Gastrocnemius medialis (tissue), 4 donors: ENCODE data around the gene HAGH. TPM values are rescaled to one million over a fixed set of nuclear protein-coding genes. Genes with fewer than 3 reads are reported as not detected.

ENCODE experiments used
- ATAC-seq, 2 donors: fragments of 150-250 bp; one replicate each; pipeline ENCODE4 v1.9.1; 2016
- DNase-seq, 2 donors: peaks; one replicate each; pipeline ENCODE4 v3.0.0-alpha.2; 2019
- H3K27ac ChIP-seq, 4 donors: fragments of 200-600 bp; sonication (generic); 1 replicate in 1 of 4; 2 replicates in 3 of 4; pipeline ENCODE4 v1.5.1; 2016 to 2018; ENCODE audit warnings: mild to moderate bottlenecking in 2 of 4, moderate library complexity in 1 of 4
- H3K27me3 ChIP-seq, 3 donors: fragments of 200-600 bp; sonication (generic) in 2 of 3; 1 replicate in 1 of 3; 2 replicates in 2 of 3; pipeline versions ENCODE4 v1.5.1 to v1.6.0; 2016 to 2019; ENCODE audit warnings: mild to moderate bottlenecking in 1 of 3, moderate library complexity in 1 of 3
- H3K36me3 ChIP-seq, 2 donors: fragments of 200-600 bp; sonication (generic) in 1 of 2; one replicate each; pipeline ENCODE4 v1.5.1; 2017 to 2018
- H3K4me1 ChIP-seq, 2 donors: fragments of 200-600 bp; sonication (generic) in 1 of 2; one replicate each; pipeline ENCODE4 v1.5.1; 2016 to 2017; ENCODE audit warnings: mild to moderate bottlenecking in 2 of 2
- H3K4me3 ChIP-seq, 4 donors: fragments of 200-600 bp; sonication (generic) in 3 of 4; 1 replicate in 1 of 4; 2 replicates in 3 of 4; pipeline ENCODE4 v1.5.1; 2016 to 2019; ENCODE audit warnings: mild to moderate bottlenecking in 2 of 4
- H3K9me3 ChIP-seq, 3 donors: fragments of 200-600 bp; sonication (generic) in 2 of 3; 1 replicate in 1 of 3; 2 replicates in 2 of 3; pipeline ENCODE4 v1.5.1; 2016 to 2019
- CTCF ChIP-seq, 5 experiments: fragments of 450-650 bp in 3 of 5; fragments of 200-600 bp in 2 of 5; sonication (generic) in 2 of 5; IDR thresholded peaks in 4 of 5; conservative IDR thresholded peaks in 1 of 5; 1 replicate in 4 of 5; 2 replicates in 1 of 5; pipeline ENCODE4 v1.5.1; 2016 to 2019; ENCODE audit warnings: antibody characterized with exemption in 5 of 5, mild to moderate bottlenecking in 3 of 5, moderate library complexity in 3 of 5
- POLR2A ChIP-seq, 2 donors: fragments of 450-650 bp; IDR thresholded peaks; one replicate each; pipeline ENCODE4 v1.6.1; 2017; ENCODE audit warnings: antibody characterized with exemption in 2 of 2, mild to moderate bottlenecking in 2 of 2, moderate library complexity in 2 of 2
- in situ Hi-C, 4 donors: fragments of 200-750 bp; cut with MboI; loops; one replicate each; pipeline versions ENCODE4 v1.15.0 to v1.8.0; 2017; ENCODE audit warnings: low sequenced_read_pairs in 4 of 4
- intact Hi-C: fragments of 100-400 bp; cut with DNase I; formaldehyde crosslinking; loops from one replicate; pipeline ENCODE4 v1.15.1; 2023; ENCODE audit warnings: low total_unique reads
- total RNA-seq, 4 donors: library from RNA; depleted of rRNA; stranded (reverse); fragments of >200 nt; gene quantifications; one replicate each; pipeline versions ENCODE4 v1.1.0 to v1.2.3, GENCODE V29; 2016

HAGH gene
- total RNA-seq, 4 donors from 2014 or later: 216 to 440 (median 261) TPM

GRCh38 chr16:1817276-1817589 lies 9.4 kb downstream of the HAGH start:
- no peak for ATAC-seq
- H3K4me3 ChIP-seq: no peak overlapping the region
- TF ChIP-seq POLR2A (IDR thresholded peaks at IDR 0.05): no peak
- TF ChIP-seq CTCF (IDR thresholded peaks at IDR 0.05 in 4 of 5, conservative IDR thresholded peaks at IDR 0.05 in 1 of 5): no peak
- peaks cover 0 to 52% of the 10 kb centered on the region in 2 donors for H3K36me3 ChIP-seq
- no peak for DNase-seq
- in situ Hi-C loops: no loop called here
- H3K9me3 ChIP-seq: no peaks in the 10 kb centered on the region
- intact Hi-C loops: no loop called here
- H3K27ac ChIP-seq: no peak overlapping the region
- no peaks in the 10 kb centered on the region for H3K27me3 ChIP-seq
- H3K4me1 ChIP-seq: no peaks in the 10 kb centered on the region

GRCh38 chr16:1816396-1817275 lies 10.0 kb downstream of the HAGH start:
- no peaks in the 10 kb centered on the region for H3K27me3 ChIP-seq
- TF ChIP-seq CTCF (IDR thresholded peaks at IDR 0.05 in 4 of 5, conservative IDR thresholded peaks at IDR 0.05 in 1 of 5) (no peak), POLR2A (IDR thresholded peaks at IDR 0.05) (no peak)
- in situ Hi-C loops (no loop called here), intact Hi-C loops (no loop called here)
- H3K4me1 ChIP-seq: no peaks in the 10 kb centered on the region
- H3K36me3 ChIP-seq: peaks cover 0 to 48% of the 10 kb centered on the region in 2 donors
- no peaks in the 10 kb centered on the region for H3K9me3 ChIP-seq
- H3K4me3 ChIP-seq: no peak overlapping the region
- ATAC-seq: no peak
- peak overlapping the region in 1 of 4 donors; percentile 36 for H3K27ac ChIP-seq
- no peak for DNase-seq

GRCh38 chr16:1815461-1815860 lies 11.2 kb downstream of the HAGH start:
- ATAC-seq: peak in 1 of 2 donors; percentile 64
- Histone ChIP-seq H3K4me3 (no peak overlapping the region), H3K4me1 (no peaks in the 10 kb centered on the region), H3K36me3 (peaks cover 0 to 38% of the 10 kb centered on the region in 2 donors), H3K27me3 (no peaks in the 10 kb centered on the region), H3K27ac (peak overlapping the region in 1 of 4 donors; percentile 36), H3K9me3 (no peaks in the 10 kb centered on the region)
- peak in 1 of 2 donors; percentile 40 for DNase-seq
- intact Hi-C loops: no loop called here
- in situ Hi-C loops: no loop called here
- TF ChIP-seq CTCF (IDR thresholded peaks at IDR 0.05 in 4 of 5, conservative IDR thresholded peaks at IDR 0.05 in 1 of 5): no peak
- TF ChIP-seq POLR2A (IDR thresholded peaks at IDR 0.05): no peak

GRCh38 chr16:1812732-1813163 lies 13.9 kb downstream of the HAGH start:
- no peak for TF ChIP-seq POLR2A (IDR thresholded peaks at IDR 0.05)
- TF ChIP-seq CTCF (IDR thresholded peaks at IDR 0.05 in 4 of 5, conservative IDR thresholded peaks at IDR 0.05 in 1 of 5): peak in 2 of 5 experiments; percentile 26 to 33

More at GRCh38 chr16:1812732-1813163, 13.9 kb downstream of the HAGH start:
- Histone ChIP-seq H3K4me1 (no peaks in the 10 kb centered on the region), H3K27me3 (no peaks in the 10 kb centered on the region), H3K27ac (no peak overlapping the region), H3K36me3 (peaks cover 0 to 35% of the 10 kb centered on the region in 2 donors), H3K4me3 (no peak overlapping the region), H3K9me3 (no peaks in the 10 kb centered on the region)
- in situ Hi-C loops (no loop called here), intact Hi-C loops (no loop called here)
- DNase-seq: peak in 1 of 2 donors; percentile 39
- peak in 1 of 2 donors; percentile 40 for ATAC-seq
